Keratinocyte (primary cell): ENCODE measurements around the gene PAX9.

ENCODE experiments used
- CTCF ChIP-seq, 3 experiments: IDR thresholded peaks in 1 of 3; conservative IDR thresholded peaks in 1 of 3; optimal IDR thresholded peaks in 1 of 3; 2 replicates in 2 of 3; 3 replicates in 1 of 3; pipeline versions ENCODE3 to v1.5.1; 2011; ENCODE audit warnings: low read length in 3 of 3, mild to moderate bottlenecking in 3 of 3, moderate library complexity in 2 of 3, control low read depth in 1 of 3, inconsistent platforms in 1 of 3; ENCODE audit not compliant: insufficient read depth in 2 of 3; ENCODE audit errors: extremely low read depth in 1 of 3
- EZH2 ChIP-seq: IDR thresholded peaks from one replicate; pipeline ENCODE4 v1.6.1; 2012; ENCODE audit warnings: inconsistent platforms, mild to moderate bottlenecking, low read length, moderate library complexity

DNA sequence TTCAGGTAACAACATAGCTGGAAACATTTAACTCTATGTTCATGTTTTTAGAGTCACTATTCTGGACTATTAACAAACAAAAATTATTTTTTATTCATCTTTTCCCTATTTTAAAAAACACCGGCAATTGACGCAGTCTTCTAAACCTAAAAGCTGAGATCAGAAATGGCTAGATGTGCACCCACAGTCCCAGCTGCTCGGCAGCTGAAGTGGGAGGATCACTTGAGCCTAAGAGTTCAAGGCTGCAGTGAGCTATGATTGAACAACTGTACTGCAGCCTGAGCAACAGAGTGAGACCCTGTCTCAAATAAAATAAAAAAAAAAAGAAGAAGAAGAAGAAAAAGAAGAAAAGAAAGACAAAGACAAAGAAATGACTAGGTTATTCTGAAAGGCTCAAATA, 64.5 kb downstream of the PAX9 start:
- TF ChIP-seq EZH2, result no peak
- no peak for TF ChIP-seq CTCF (optimal IDR thresholded peaks at IDR 0.05 in 1 of 3, IDR thresholded peaks at IDR 0.05 in 1 of 3, conservative IDR thresholded peaks at IDR 0.05 in 1 of 3; ENCODE audit: extremely low read depth in 1 of 3, insufficient read depth in 2 of 3, low read length in 3 of 3)
